HCT116 (cell line): Measurements from ENCODE around the gene USO1. TPM values are rescaled to one million over a fixed set of nuclear protein-coding genes. Genes with fewer than 3 reads are reported as not detected.

Experiments used
- ATAC-seq: fragments of 200-7000 bp; cut with Tn5 transposase; 2 replicates; pipeline ENCODE4 v1.9.1; 2020; ENCODE audit warnings: mild to moderate bottlenecking, moderate library complexity
- BruUV-seq: library from RNA; stranded (reverse); fragments of 400-500 nt; replicated peaks from 2 replicates; lab custom pipeline; 2021; lab: Mats Ljungman, UMichigan
- CTCF ChIA-PET: fragments of 300-600 bp; sonication (Branson Sonifier 250); formaldehyde crosslinking; loops from one replicate; lab custom pipeline; 2021; ENCODE audit warnings: antibody characterized with exemption; lab: Charles Lee
- POLR2A ChIA-PET: fragments of 300-600, 350-600 bp; sonication (Branson Sonifier 250); formaldehyde crosslinking; loops from one replicate; lab custom pipeline; 2021; ENCODE audit warnings: antibody characterized with exemption; lab: Charles Lee
- RAD21 ChIA-PET, 2 experiments: fragments of 300-600 bp; sonication (Branson Sonifier 250); formaldehyde crosslinking; loops; one replicate each; lab custom pipeline; 2023; ENCODE audit warnings: low total read pairs in 2 of 2; ENCODE audit not compliant: uncharacterized antibody in 2 of 2, unreplicated experiment in 2 of 2, low non-redundant PET in 1 of 2; lab: Charles Lee
- DNase-seq: peaks from one replicate; pipeline ENCODE4 v3.0.0-alpha.2; 2010; ENCODE audit warnings: low read depth, low spot score
- H2AFZ ChIP-seq: fragments of 200-600 bp; shearing (Covaris generic), sonication (generic); 2 replicates; pipeline ENCODE4 v1.6.1; 2017; ENCODE audit warnings: low read depth, mixed run types, mixed read lengths, antibody characterized with exemption, low read length; ENCODE audit not compliant: poor library complexity, severe bottlenecking
- H3K27ac ChIP-seq: 2 replicates; pipeline ENCODE4 v1.5.1; 2012; ENCODE audit warnings: low read depth, low read length
- H3K27me3 ChIP-seq: fragments of 200-600 bp; sonication (generic); 2 replicates; pipeline ENCODE4 v1.6.1; 2016; ENCODE audit warnings: mixed run types, low read length, mixed read lengths; ENCODE audit not compliant: insufficient read depth
- H3K36me3 ChIP-seq, 2 experiments: fragments of 200-500 bp in 1 of 2; fragments of 200-600 bp in 1 of 2; sonication (Bioruptor generic) in 1 of 2; sonication (generic) in 1 of 2; 2 replicates each; pipeline versions ENCODE4 v1.5.1 to v1.6.1; 2014 to 2016; ENCODE audit warnings: low read length in 2 of 2, inconsistent platforms in 1 of 2, mixed read lengths in 1 of 2, mixed run types in 1 of 2; ENCODE audit not compliant: insufficient read depth in 2 of 2, control insufficient read depth in 1 of 2
- H3K4me1 ChIP-seq, 2 experiments: fragments of 200-600 bp in 1 of 2; sonication (generic) in 1 of 2; 2 replicates each; pipeline versions ENCODE4 v1.5.1 to v1.6.1; 2012 to 2017; ENCODE audit warnings: low read length in 2 of 2, inconsistent platforms in 1 of 2, mild to moderate bottlenecking in 1 of 2, mixed read lengths in 1 of 2, mixed run types in 1 of 2, moderate library complexity in 1 of 2; ENCODE audit not compliant: insufficient read depth in 2 of 2, control insufficient read depth in 1 of 2
- H3K4me2 ChIP-seq: fragments of 200-600 bp; sonication (generic); 2 replicates; pipeline ENCODE4 v1.6.1; 2017; ENCODE audit warnings: mixed run types, low read length, mixed read lengths
- H3K4me3 ChIP-seq, 2 experiments: fragments of 200-600 bp in 1 of 2; sonication (generic) in 1 of 2; replicated peaks in 1 of 2; 2 replicates each; pipeline ENCODE4 v1.5.1; 2011 to 2016; ENCODE audit warnings: low read length in 2 of 2, control low read depth in 1 of 2, low read depth in 1 of 2, mild to moderate bottlenecking in 1 of 2, mixed read lengths in 1 of 2, mixed run types in 1 of 2
- H3K79me2 ChIP-seq: fragments of 200-600 bp; sonication (generic); 2 replicates; pipeline ENCODE4 v1.6.1; 2017; ENCODE audit warnings: mild to moderate bottlenecking, mixed run types, low read length, moderate library complexity, mixed read lengths; ENCODE audit not compliant: insufficient read depth
- H3K9ac ChIP-seq: fragments of 200-600 bp; sonication (generic); 2 replicates; pipeline ENCODE4 v1.6.1; 2016; ENCODE audit warnings: low read length, mixed read lengths
- H3K9me2 ChIP-seq: fragments of 200-600 bp; sonication (generic), shearing (Covaris generic); 2 replicates; pipeline ENCODE4 v1.6.1; 2017; ENCODE audit warnings: mixed run types, mild to moderate bottlenecking, moderate library complexity; ENCODE audit not compliant: insufficient read depth
- H3K9me3 ChIP-seq, 2 experiments: fragments of 200-500 bp in 1 of 2; fragments of 200-600 bp in 1 of 2; sonication (Bioruptor generic) in 1 of 2; sonication (generic) in 1 of 2; 2 replicates each; pipeline ENCODE4 v1.6.1; 2014 to 2017; ENCODE audit warnings: low read length in 2 of 2, mixed read lengths in 2 of 2, inconsistent platforms in 1 of 2, low read depth in 1 of 2, mild to moderate bottlenecking in 1 of 2, mixed run types in 1 of 2, moderate library complexity in 1 of 2; ENCODE audit not compliant: control insufficient read depth in 1 of 2, insufficient read depth in 1 of 2
- H4K20me1 ChIP-seq: fragments of 200-600 bp; sonication (generic), shearing (Covaris generic); 2 replicates; pipeline ENCODE4 v1.6.1; 2017; ENCODE audit warnings: mixed run types, mild to moderate bottlenecking, moderate library complexity; ENCODE audit not compliant: insufficient read depth
- CBX3 ChIP-seq: IDR thresholded peaks from 2 replicates; pipeline ENCODE4 v1.6.1; 2012; ENCODE audit warnings: low read depth
- CEBPB ChIP-seq: IDR thresholded peaks from 2 replicates; pipeline ENCODE4 v1.6.1; 2012; ENCODE audit warnings: low read depth
- EGR1 ChIP-seq: IDR thresholded peaks from 2 replicates; pipeline ENCODE4 v1.6.1; 2012; ENCODE audit warnings: low read depth
- EZH2phosphoT487 ChIP-seq: fragments of 200-600 bp; IDR thresholded peaks from 2 replicates; pipeline ENCODE4 v1.6.1; 2018; ENCODE audit warnings: antibody characterized with exemption, borderline replicate concordance
- FOSL1 ChIP-seq: IDR thresholded peaks from 2 replicates; pipeline ENCODE4 v1.6.1; 2012; ENCODE audit warnings: low read depth
- JUND ChIP-seq: IDR thresholded peaks from 2 replicates; pipeline ENCODE4 v1.6.1; 2012
- POLR2A ChIP-seq: IDR thresholded peaks from 2 replicates; pipeline ENCODE4 v1.7.0; 2011; ENCODE audit warnings: borderline replicate concordance; ENCODE audit not compliant: insufficient read depth, insufficient read length; ENCODE audit errors: extremely low read depth
- POLR2AphosphoS5 ChIP-seq: IDR thresholded peaks from 2 replicates; pipeline ENCODE4 v1.6.1; 2011; ENCODE audit warnings: mild to moderate bottlenecking, low read depth, low read length, moderate library complexity
- SIN3A ChIP-seq: IDR thresholded peaks from 2 replicates; pipeline ENCODE4 v1.6.1; 2012; ENCODE audit warnings: low read depth
- SP1 ChIP-seq: IDR thresholded peaks from 2 replicates; pipeline ENCODE4 v1.6.1; 2012; ENCODE audit warnings: low read depth
- SRF ChIP-seq: IDR thresholded peaks from 2 replicates; pipeline ENCODE4 v1.6.1; 2012; ENCODE audit warnings: low read depth
- TCF7L2 ChIP-seq: IDR thresholded peaks from 2 replicates; pipeline ENCODE4 v1.7.0; 2011; ENCODE audit warnings: borderline replicate concordance, inconsistent platforms; ENCODE audit not compliant: insufficient read depth, insufficient read length; ENCODE audit errors: extremely low read depth
- YY1 ChIP-seq: IDR thresholded peaks from 2 replicates; pipeline ENCODE4 v1.6.1; 2011; ENCODE audit warnings: low read length, low read depth, moderate library complexity, mild to moderate bottlenecking; ENCODE audit not compliant: insufficient replicate concordance; ENCODE audit errors: extremely low read depth
- ZFX ChIP-seq: fragments of 450-650 bp; IDR thresholded peaks from 2 replicates; pipeline ENCODE4 v1.6.1; 2017
- ZNF274 ChIP-seq: fragments of 200-500 bp; sonication (Bioruptor generic); IDR thresholded peaks from 2 replicates; pipeline ENCODE4 v1.6.1; 2014; ENCODE audit warnings: mild to moderate bottlenecking, low read depth, low read length, inconsistent platforms
- intact Hi-C: fragments of 100-400 bp; cut with micrococcal nuclease; formaldehyde crosslinking; loops from 2 replicates; pipeline ENCODE4 v1.10.0; 2022
- total RNA-seq: library from RNA; stranded (reverse); gene quantifications from one replicate; pipeline ENCODE4 v1.2.1, GENCODE V29; 2021; ENCODE audit not compliant: unreplicated experiment
- TF ChIP-seq, protein P1 (sequence below): IDR thresholded peaks from 2 replicates; pipeline ENCODE4 v1.6.1; 2012; ENCODE audit warnings: low read depth
- TF ChIP-seq, protein P2 (sequence below): IDR thresholded peaks from 2 replicates; pipeline ENCODE4 v1.6.1; 2012
- TF ChIP-seq, protein P3 (sequence below): IDR thresholded peaks from 2 replicates; pipeline ENCODE4 v1.6.1; 2011; ENCODE audit warnings: mild to moderate bottlenecking, low read length, moderate library complexity; ENCODE audit not compliant: insufficient replicate concordance; ENCODE audit errors: extremely low read depth
- TF ChIP-seq, protein P4 (sequence below), 3 experiments: fragments of 200-600 bp in 1 of 3; sonication (generic) in 1 of 3; IDR thresholded peaks in 2 of 3; conservative IDR thresholded peaks in 1 of 3; 2 replicates each; pipeline ENCODE4 v1.5.1; 2012 to 2017; ENCODE audit warnings: low read depth in 2 of 3, low read length in 2 of 3, antibody characterized with exemption in 1 of 3, borderline replicate concordance in 1 of 3, control low read depth in 1 of 3, mild to moderate bottlenecking in 1 of 3, mixed read lengths in 1 of 3, mixed run types in 1 of 3, moderate library complexity in 1 of 3; ENCODE audit not compliant: insufficient read depth in 1 of 3

The USO1 gene
- total RNA-seq, 1 experiment from 2014 or later = 72.7 TPM

DNA sequence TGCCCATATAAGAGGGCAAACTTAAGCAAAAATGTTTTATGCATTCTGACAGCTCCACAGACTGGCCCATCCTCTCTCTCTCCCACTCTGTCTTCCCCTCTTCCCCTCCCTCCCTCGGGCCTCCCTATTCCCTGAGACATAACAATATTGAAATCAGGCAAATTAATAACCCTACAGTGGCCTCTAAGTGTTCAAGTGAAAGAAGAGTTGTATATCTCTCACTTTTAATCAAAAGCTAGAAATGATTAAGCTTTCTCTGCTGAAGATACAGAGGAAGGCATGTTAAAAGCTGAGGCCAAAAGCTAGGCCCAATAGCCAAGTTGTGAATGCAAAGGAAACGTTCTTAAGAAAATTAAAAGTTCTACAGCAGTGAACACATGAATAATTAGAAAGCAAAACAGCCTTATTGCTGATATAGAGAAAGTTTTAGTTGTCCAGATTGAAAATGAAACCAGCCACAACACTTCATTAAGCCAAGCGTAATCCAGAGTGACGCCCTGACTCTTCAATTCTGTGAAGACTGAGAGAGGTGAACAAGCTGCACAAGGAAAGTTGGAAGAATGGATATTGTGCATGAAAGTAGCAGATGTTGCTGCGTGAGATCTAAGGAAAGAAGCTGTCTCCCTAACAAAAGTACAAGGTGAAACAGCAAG is 54.9 kb downstream of the USO1 start:
- BruUV-seq = no TSS peak
- no peaks in the 10 kb centered on the region for H4K20me1 ChIP-seq
- no peaks in the 10 kb centered on the region for H3K9me2 ChIP-seq
- TF ChIP-seq SIN3A = no peak
- no peak for TF ChIP-seq SRF
- TF ChIP-seq EZH2phosphoT487 = no peak
- TF ChIP-seq POLR2A = no peak
- TF ChIP-seq FOSL1 = no peak
- TF ChIP-seq TCF7L2 = no peak
- TF ChIP-seq CBX3 = no peak
- TF ChIP-seq JUND = no peak
- TF ChIP-seq, protein P1, sequence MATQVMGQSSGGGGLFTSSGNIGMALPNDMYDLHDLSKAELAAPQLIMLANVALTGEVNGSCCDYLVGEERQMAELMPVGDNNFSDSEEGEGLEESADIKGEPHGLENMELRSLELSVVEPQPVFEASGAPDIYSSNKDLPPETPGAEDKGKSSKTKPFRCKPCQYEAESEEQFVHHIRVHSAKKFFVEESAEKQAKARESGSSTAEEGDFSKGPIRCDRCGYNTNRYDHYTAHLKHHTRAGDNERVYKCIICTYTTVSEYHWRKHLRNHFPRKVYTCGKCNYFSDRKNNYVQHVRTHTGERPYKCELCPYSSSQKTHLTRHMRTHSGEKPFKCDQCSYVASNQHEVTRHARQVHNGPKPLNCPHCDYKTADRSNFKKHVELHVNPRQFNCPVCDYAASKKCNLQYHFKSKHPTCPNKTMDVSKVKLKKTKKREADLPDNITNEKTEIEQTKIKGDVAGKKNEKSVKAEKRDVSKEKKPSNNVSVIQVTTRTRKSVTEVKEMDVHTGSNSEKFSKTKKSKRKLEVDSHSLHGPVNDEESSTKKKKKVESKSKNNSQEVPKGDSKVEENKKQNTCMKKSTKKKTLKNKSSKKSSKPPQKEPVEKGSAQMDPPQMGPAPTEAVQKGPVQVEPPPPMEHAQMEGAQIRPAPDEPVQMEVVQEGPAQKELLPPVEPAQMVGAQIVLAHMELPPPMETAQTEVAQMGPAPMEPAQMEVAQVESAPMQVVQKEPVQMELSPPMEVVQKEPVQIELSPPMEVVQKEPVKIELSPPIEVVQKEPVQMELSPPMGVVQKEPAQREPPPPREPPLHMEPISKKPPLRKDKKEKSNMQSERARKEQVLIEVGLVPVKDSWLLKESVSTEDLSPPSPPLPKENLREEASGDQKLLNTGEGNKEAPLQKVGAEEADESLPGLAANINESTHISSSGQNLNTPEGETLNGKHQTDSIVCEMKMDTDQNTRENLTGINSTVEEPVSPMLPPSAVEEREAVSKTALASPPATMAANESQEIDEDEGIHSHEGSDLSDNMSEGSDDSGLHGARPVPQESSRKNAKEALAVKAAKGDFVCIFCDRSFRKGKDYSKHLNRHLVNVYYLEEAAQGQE = no peak
- no peak for TF ChIP-seq ZNF274
- no peak for TF ChIP-seq CEBPB
- no peak for TF ChIP-seq YY1
- no peak for TF ChIP-seq SP1
- TF ChIP-seq, protein P2, sequence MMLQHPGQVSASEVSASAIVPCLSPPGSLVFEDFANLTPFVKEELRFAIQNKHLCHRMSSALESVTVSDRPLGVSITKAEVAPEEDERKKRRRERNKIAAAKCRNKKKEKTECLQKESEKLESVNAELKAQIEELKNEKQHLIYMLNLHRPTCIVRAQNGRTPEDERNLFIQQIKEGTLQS = no peak
- no peak for TF ChIP-seq POLR2AphosphoS5
- no peak for TF ChIP-seq ZFX
- TF ChIP-seq, protein P3, sequence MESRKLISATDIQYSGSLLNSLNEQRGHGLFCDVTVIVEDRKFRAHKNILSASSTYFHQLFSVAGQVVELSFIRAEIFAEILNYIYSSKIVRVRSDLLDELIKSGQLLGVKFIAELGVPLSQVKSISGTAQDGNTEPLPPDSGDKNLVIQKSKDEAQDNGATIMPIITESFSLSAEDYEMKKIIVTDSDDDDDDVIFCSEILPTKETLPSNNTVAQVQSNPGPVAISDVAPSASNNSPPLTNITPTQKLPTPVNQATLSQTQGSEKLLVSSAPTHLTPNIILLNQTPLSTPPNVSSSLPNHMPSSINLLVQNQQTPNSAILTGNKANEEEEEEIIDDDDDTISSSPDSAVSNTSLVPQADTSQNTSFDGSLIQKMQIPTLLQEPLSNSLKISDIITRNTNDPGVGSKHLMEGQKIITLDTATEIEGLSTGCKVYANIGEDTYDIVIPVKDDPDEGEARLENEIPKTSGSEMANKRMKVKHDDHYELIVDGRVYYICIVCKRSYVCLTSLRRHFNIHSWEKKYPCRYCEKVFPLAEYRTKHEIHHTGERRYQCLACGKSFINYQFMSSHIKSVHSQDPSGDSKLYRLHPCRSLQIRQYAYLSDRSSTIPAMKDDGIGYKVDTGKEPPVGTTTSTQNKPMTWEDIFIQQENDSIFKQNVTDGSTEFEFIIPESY = no peak
- no peak for TF ChIP-seq EGR1
- TF ChIP-seq, protein P4, sequence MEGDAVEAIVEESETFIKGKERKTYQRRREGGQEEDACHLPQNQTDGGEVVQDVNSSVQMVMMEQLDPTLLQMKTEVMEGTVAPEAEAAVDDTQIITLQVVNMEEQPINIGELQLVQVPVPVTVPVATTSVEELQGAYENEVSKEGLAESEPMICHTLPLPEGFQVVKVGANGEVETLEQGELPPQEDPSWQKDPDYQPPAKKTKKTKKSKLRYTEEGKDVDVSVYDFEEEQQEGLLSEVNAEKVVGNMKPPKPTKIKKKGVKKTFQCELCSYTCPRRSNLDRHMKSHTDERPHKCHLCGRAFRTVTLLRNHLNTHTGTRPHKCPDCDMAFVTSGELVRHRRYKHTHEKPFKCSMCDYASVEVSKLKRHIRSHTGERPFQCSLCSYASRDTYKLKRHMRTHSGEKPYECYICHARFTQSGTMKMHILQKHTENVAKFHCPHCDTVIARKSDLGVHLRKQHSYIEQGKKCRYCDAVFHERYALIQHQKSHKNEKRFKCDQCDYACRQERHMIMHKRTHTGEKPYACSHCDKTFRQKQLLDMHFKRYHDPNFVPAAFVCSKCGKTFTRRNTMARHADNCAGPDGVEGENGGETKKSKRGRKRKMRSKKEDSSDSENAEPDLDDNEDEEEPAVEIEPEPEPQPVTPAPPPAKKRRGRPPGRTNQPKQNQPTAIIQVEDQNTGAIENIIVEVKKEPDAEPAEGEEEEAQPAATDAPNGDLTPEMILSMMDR (IDR thresholded peaks at IDR 0.05 in 2 of 3, conservative IDR thresholded peaks at IDR 0.05 in 1 of 3; ENCODE audit: borderline replicate concordance in 1 of 3, insufficient read depth in 1 of 3, low read depth in 2 of 3, low read length in 2 of 3) = no peak
- ATAC-seq (no peak), DNase-seq (no peak)
- no peaks in the 10 kb centered on the region for H3K9me3 ChIP-seq
- ChIA-PET CTCF (no interaction called here), POLR2A (no interaction called here), RAD21 (no interaction called here)
- no peak overlapping the region for H3K4me3 ChIP-seq
- H2AFZ ChIP-seq = no peak overlapping the region
- H3K9ac ChIP-seq = no peak overlapping the region
- no peaks in the 10 kb centered on the region for H3K4me1 ChIP-seq
- H3K79me2 ChIP-seq = no peaks in the 10 kb centered on the region
- H3K27me3 ChIP-seq = no peaks in the 10 kb centered on the region
- intact Hi-C loops = no loop called here
- H3K27ac ChIP-seq = no peak overlapping the region
- no peak overlapping the region for H3K4me2 ChIP-seq
- H3K36me3 ChIP-seq = peaks cover 24 to 50% of the 10 kb centered on the region in 2 experiments
